ENCODE results near the gene STS.

GRCh38 chrX:7117587-7117986, 29.9 kb upstream of the STS start:
- TF ChIP-seq POLR2A (IDR thresholded peaks at IDR 0.05; ENCODE audit: low read depth, low read length) (no peak), CEBPB (IDR thresholded peaks at IDR 0.05; ENCODE audit: low read depth, low read length) (no peak), BHLHE40 (IDR thresholded peaks at IDR 0.05; ENCODE audit: low read depth, low read length) (no peak), SMC3 (IDR thresholded peaks at IDR 0.05; ENCODE audit: low read depth, low read length) (no peak), RFX5 (IDR thresholded peaks at IDR 0.05; ENCODE audit: low read depth, low read length) (no peak), RAD21 (IDR thresholded peaks at IDR 0.05; ENCODE audit: low read length) (no peak), MAZ (IDR thresholded peaks at IDR 0.05; ENCODE audit: borderline replicate concordance, low read depth, low read length) (no peak), ELK1 (IDR thresholded peaks at IDR 0.05; ENCODE audit: borderline replicate concordance, low read depth, low read length) (no peak), MXI1 (IDR thresholded peaks at IDR 0.05; ENCODE audit: borderline replicate concordance, low read depth, low read length) (no peak)
- TF ChIP-seq, protein P1, sequence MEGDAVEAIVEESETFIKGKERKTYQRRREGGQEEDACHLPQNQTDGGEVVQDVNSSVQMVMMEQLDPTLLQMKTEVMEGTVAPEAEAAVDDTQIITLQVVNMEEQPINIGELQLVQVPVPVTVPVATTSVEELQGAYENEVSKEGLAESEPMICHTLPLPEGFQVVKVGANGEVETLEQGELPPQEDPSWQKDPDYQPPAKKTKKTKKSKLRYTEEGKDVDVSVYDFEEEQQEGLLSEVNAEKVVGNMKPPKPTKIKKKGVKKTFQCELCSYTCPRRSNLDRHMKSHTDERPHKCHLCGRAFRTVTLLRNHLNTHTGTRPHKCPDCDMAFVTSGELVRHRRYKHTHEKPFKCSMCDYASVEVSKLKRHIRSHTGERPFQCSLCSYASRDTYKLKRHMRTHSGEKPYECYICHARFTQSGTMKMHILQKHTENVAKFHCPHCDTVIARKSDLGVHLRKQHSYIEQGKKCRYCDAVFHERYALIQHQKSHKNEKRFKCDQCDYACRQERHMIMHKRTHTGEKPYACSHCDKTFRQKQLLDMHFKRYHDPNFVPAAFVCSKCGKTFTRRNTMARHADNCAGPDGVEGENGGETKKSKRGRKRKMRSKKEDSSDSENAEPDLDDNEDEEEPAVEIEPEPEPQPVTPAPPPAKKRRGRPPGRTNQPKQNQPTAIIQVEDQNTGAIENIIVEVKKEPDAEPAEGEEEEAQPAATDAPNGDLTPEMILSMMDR (conservative IDR thresholded peaks at IDR 0.05; ENCODE audit: low read depth, low read length), result no peak

Measured in IMR-90 (cell line).